GM18517 (cell line): Measurements from ENCODE around the gene TP53AIP1.

Experiments used
- ATAC-seq: cut with Tn5 transposase; IDR thresholded peaks from one replicate; pipeline ENCODE4 v1.9.1; 2021; ENCODE audit warnings: mild to moderate bottlenecking, moderate library complexity; ENCODE audit not compliant: unreplicated experiment

Gene TP53AIP1

GRCh38 chr11:128892866-128893565 lies 49.7 kb downstream of the TP53AIP1 start:
- ATAC-seq: no peak

- ATAC-seq: no peak
These were observed 50.7 kb downstream of the TP53AIP1 start for GRCh38 chr11:128891913-128892398.

DNA sequence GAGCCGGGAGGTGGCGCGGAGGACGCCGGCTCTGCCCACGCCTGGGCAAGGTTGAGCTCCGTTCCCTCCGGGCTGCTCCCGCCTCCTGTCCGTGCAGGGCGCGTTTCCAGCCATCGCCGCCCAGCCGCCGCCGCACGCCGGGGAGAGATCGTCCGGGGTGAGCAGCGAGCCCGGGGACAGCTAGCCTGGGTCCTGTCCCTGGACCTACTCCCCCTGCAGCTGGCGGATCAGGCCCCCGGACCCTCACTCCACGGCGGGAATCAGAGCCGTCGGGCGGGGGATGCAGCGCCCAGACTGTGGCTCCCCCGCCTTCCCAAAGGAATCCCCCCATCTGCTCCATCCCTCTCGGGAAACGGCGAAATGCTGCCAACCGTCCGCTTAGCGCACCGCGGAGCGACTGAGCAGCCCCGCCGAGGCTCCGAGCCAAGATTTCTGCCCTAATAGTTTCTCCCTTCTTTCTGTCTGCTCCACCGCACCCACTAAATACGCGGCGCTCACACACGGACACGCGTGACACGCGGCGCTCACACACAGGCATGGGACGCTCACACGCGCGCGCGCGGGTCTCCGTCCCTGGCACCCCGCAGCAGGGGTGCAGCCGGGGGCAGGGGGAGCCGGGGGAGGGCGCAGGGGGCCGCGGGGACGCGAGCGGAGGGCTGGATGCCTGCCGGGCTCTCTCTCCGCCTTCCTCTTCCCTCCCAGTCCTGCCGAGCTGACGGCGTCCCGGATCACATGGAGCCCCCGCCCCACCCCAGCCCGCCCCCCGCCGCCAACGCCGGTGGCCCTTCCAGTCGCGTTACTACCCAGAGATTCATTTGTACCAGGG lies 51.9 kb downstream of the TP53AIP1 start, which contains the start of gene KCNJ5:
Gene KCNJ5 (plus strand): TSS at position 814 of the 826 bp plus-strand sequence. CDS start 19,918 bp downstream, outside the sequence.
- ATAC-seq: no peak

DNA sequence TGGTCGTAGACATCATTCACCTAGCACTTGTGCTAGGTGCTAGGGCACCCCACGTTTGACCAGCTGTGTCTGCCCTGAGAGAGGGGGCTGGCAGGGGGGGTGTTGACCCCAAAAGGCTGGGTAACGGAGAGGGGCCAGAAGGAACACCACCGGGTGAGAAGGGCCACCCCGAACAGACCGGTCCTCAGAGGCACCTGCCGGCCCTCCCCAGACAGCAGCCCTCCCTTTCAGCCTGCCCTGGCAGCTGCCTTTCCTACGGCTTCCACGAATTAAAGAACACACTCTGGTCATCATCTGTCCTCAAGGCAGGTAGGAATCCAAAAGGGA lies 52.5 kb downstream of the TP53AIP1 start:
- ATAC-seq: no peak

GRCh38 chr11:128889657-128890213 lies 52.9 kb downstream of the TP53AIP1 start:
- no peak for ATAC-seq

DNA sequence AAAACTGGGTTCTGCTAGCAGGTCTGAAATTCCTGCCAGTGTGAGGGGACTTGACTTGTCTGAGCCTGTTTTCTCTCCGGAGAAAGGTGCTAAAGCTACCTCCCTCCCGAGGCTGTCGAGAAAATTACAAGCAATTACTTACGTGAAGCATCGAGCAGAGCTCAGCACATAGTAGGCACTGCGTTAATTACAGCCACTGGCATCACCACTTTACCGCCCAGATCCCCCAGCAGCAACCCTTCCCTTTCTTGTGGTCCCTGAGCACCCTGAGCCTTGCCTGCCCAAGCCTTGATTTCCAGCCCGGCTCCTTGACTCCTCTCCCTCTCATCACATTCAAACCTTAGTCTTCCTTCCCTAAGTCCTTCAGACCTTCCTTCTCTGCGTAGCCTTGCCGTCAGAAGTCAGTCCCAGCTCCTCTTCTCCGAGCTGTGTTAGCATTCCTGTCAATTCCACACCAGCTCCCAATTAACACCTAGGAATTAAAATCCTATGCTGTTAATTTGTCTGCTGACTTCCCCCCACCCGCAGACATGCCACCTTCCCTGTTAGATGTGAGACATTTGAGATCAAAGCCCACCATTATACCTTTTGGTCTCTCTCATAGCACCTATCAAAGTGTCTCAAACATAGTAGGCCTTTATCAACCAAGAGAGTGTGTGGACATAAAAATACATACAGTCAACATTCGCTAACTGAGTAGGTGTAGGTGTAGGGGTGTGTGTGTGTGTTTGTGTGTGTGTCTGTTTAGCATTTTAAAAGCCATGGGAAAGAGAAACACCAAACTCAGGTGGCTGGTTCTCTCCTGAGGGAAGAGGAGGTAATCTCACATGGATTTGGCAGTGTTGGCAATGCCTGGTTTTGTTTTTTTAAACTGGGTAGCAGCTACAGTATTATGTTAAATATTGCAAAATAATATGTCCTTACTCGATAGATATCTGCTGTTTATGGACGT lies 54.4 kb downstream of the TP53AIP1 start:
- no peak for ATAC-seq

- no peak for ATAC-seq
These were observed 56.1 kb downstream of the TP53AIP1 start for GRCh38 chr11:128886406-128887124.
